HL-60 (cell line): Measurements from ENCODE around the gene TP73.

Experiments used
- DNase-seq, 2 experiments: peaks; one replicate each; pipeline ENCODE4 v3.0.0-alpha.2; 2010 to 2020; ENCODE audit warnings: low read depth in 1 of 2, low spot score in 1 of 2
- H3K27ac ChIP-seq: fragments of 250-450 bp; sonication (Bioruptor Pico); replicated peaks from 2 replicates; pipeline ENCODE4 v1.5.1; 2020; ENCODE audit warnings: mild to moderate bottlenecking, moderate library complexity
- H3K27me3 ChIP-seq: fragments of 250-450 bp; sonication (Bioruptor Pico); 2 replicates; pipeline ENCODE4 v1.5.1; 2021; ENCODE audit warnings: mild to moderate bottlenecking, moderate library complexity; ENCODE audit not compliant: insufficient read depth, poor library complexity, severe bottlenecking
- H3K4me3 ChIP-seq: replicated peaks from 2 replicates; pipeline ENCODE4 v1.5.1; 2011; ENCODE audit warnings: mild to moderate bottlenecking, control low read depth, low read length; ENCODE audit not compliant: insufficient read depth
- CTCF ChIP-seq: IDR thresholded peaks from one replicate; pipeline ENCODE4 v1.5.1; 2011; ENCODE audit warnings: low read length, control low read depth, inconsistent platforms; ENCODE audit not compliant: insufficient read depth
- GABPA ChIP-seq: IDR thresholded peaks from 2 replicates; pipeline ENCODE4 v1.6.1; 2012; ENCODE audit warnings: low read depth
- POLR2AphosphoS5 ChIP-seq: IDR thresholded peaks from 2 replicates; pipeline ENCODE4 v1.6.1; 2012; ENCODE audit warnings: low read depth
- REST ChIP-seq: IDR thresholded peaks from 2 replicates; pipeline ENCODE4 v1.6.1; 2012; ENCODE audit warnings: low read depth; ENCODE audit not compliant: insufficient replicate concordance
- SPI1 ChIP-seq: IDR thresholded peaks from 2 replicates; pipeline ENCODE4 v1.6.1; 2012; ENCODE audit warnings: low read depth, mild to moderate bottlenecking, borderline replicate concordance

The TP73 gene

GRCh38 chr1:3654549-3655281, 2.4 kb downstream of the TP73 start:
- Histone ChIP-seq H3K4me3 (no peak overlapping the region), H3K27ac (no peak overlapping the region), H3K27me3 (peaks cover 60% of the 10 kb centered on the region)
- DNase-seq: no peak
- TF ChIP-seq CTCF: no peak
- TF ChIP-seq SPI1: no peak
- TF ChIP-seq REST: no peak
- no peak for TF ChIP-seq GABPA
- TF ChIP-seq POLR2AphosphoS5: no peak

- no peak overlapping the region for H3K27ac ChIP-seq
- peaks cover 46% of the 10 kb centered on the region for H3K27me3 ChIP-seq
- no peak for DNase-seq
- H3K4me3 ChIP-seq: no peak overlapping the region
- TF ChIP-seq SPI1 (no peak), CTCF (no peak), POLR2AphosphoS5 (no peak), REST (no peak), GABPA (no peak)
Observed at GRCh38 chr1:3656450-3657095, 4.3 kb downstream of the TP73 start.

- no peak for TF ChIP-seq SPI1
- TF ChIP-seq POLR2AphosphoS5: no peak
- TF ChIP-seq CTCF: no peak
- no peak for TF ChIP-seq GABPA
- TF ChIP-seq REST: no peak
- H3K27ac ChIP-seq: no peak overlapping the region
- H3K4me3 ChIP-seq: no peak overlapping the region
- DNase-seq: no peak
- H3K27me3 ChIP-seq: peaks cover 42% of the 10 kb centered on the region
Observed at GRCh38 chr1:3657096-3657475, 4.8 kb downstream of the TP73 start.
